ENCODE results near the gene CNBD2.

Gene CNBD2

GRCh38 chr20:35967979-35968640 is at the start of gene CNBD2:
Gene CNBD2 (plus strand): TSS chr20:35968590. CDS start chr20:35968763, 173 bp downstream.
- TF ChIP-seq, protein P1, sequence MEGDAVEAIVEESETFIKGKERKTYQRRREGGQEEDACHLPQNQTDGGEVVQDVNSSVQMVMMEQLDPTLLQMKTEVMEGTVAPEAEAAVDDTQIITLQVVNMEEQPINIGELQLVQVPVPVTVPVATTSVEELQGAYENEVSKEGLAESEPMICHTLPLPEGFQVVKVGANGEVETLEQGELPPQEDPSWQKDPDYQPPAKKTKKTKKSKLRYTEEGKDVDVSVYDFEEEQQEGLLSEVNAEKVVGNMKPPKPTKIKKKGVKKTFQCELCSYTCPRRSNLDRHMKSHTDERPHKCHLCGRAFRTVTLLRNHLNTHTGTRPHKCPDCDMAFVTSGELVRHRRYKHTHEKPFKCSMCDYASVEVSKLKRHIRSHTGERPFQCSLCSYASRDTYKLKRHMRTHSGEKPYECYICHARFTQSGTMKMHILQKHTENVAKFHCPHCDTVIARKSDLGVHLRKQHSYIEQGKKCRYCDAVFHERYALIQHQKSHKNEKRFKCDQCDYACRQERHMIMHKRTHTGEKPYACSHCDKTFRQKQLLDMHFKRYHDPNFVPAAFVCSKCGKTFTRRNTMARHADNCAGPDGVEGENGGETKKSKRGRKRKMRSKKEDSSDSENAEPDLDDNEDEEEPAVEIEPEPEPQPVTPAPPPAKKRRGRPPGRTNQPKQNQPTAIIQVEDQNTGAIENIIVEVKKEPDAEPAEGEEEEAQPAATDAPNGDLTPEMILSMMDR (IDR thresholded peaks at IDR 0.05; ENCODE audit: extremely low read depth, missing control alignments): no peak
- DNase-seq (ENCODE audit: low spot score): no peak

DNA sequence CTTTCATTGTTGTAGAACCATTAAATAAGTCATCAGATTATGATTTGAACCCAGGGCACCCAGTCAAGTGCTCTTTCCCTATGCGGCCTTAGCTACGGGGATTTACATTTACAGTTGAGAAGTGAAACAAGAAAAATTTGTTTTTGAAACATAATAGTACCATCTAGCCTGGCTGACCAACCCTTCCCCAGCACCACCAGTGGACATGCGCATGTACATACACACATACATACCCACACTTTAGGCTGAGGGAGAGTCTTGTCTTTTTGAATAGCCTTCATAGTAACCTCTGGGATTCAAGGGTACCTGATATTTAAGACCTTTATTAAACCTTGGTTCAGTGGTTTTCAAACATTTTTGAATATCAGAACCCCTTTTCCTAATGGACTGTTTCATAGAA is 47.9 kb upstream of the CNBD2 start:
- TF ChIP-seq, protein P1 (IDR thresholded peaks at IDR 0.05; ENCODE audit: extremely low read depth, missing control alignments): no peak
- DNase-seq (ENCODE audit: low spot score): no peak

DNA sequence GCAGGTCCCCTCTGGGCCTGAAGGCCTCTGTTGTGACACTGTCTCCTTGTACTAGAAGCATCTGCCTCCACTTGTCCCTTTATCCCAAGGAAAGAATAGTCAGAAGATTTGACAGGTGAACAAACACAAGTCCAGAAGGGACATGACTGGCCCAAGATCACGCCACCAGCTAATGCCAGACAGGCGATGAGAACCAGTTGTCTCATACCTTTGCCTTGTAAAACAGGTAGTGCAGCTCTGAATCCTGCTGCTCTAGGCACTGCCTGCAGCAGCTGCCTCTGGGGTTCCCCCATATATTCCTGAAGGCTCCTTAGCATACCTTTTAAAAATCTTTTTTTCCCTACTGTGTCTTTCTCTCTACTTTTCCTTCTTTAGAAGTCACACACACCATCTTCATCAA is 39.1 kb upstream of the CNBD2 start:
- no peak for DNase-seq (ENCODE audit: low spot score)
- TF ChIP-seq, protein P1 (IDR thresholded peaks at IDR 0.05; ENCODE audit: extremely low read depth, missing control alignments): no peak

DNA sequence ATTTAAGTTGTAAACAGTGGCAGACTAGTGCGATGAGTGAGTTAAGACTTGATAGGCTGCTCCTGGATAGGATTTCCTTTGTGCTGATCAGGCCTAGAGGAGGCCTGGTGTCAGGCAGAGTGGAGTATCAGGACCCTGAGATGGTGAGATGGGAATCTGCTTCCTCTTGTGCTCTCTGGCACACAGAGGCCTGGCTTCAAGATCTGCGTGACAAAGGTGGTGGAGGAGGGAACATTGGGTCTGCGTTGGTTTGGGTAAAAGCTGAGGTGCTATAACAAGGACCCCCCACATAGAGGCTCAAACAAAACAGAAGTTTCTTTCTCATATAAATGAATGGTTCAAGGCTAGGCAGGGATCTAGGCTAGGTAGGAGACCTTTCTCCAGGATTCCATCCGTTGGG is 34.3 kb upstream of the CNBD2 start:
- DNase-seq (ENCODE audit: low spot score): no peak
- TF ChIP-seq, protein P1 (IDR thresholded peaks at IDR 0.05; ENCODE audit: extremely low read depth, missing control alignments): no peak

GRCh38 chr20:35939264-35939663 is 29.1 kb upstream of the CNBD2 start:
- DNase-seq (ENCODE audit: low spot score): no peak
- TF ChIP-seq, protein P1 (IDR thresholded peaks at IDR 0.05; ENCODE audit: extremely low read depth, missing control alignments): no peak

DNA sequence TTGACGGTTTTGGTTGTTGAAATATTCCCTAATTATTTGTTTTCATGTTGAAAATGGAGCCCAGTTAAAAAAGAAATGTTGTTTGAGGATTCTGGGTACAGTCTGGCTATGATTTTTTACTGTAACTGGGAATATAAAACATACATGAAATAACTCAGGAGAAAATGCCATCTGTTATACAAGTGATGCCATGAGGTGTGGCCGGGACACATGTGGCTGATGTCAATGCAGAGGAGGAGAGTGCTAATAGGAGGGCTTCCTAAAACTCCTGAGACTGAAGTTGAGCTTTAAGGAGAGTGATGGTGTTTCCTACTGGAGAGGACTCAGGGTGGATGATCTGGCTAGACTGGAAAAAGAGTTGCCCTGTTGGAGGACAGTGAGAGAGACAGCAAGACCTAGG is 26.8 kb upstream of the CNBD2 start:
- DNase-seq (ENCODE audit: low spot score): no peak
- TF ChIP-seq, protein P1 (IDR thresholded peaks at IDR 0.05; ENCODE audit: extremely low read depth, missing control alignments): no peak

- DNase-seq (ENCODE audit: low spot score): no peak
- TF ChIP-seq, protein P1 (IDR thresholded peaks at IDR 0.05; ENCODE audit: extremely low read depth, missing control alignments): no peak
These were observed 26.1 kb upstream of the CNBD2 start for GRCh38 chr20:35942243-35942642.

Measured in GM20000 (cell line).